Spleen (tissue), 7 donors: ENCODE data around the gene KDM2B.

Experiments
- CTCF ChIP-seq, 11 experiments: fragments of 200-600 bp in 7 of 11; fragments of 450-650 bp in 4 of 11; sonication (generic) in 4 of 11; IDR thresholded peaks in 8 of 11; conservative IDR thresholded peaks in 3 of 11; 1 replicate in 7 of 11; 2 replicates in 4 of 11; pipeline versions ENCODE4 v1.4.0 to v1.8.0; 2016 to 2021; ENCODE audit warnings: antibody characterized with exemption in 11 of 11, inconsistent platforms in 4 of 11, mild to moderate bottlenecking in 1 of 11
- POLR2A ChIP-seq, 3 donors: fragments of 450-650 bp; IDR thresholded peaks; one replicate each; pipeline ENCODE4 v1.5.1; 2017; ENCODE audit warnings: antibody characterized with exemption in 3 of 3, mild to moderate bottlenecking in 1 of 3
- donor health status: DM: no; HTN: no; CAD: no; lungs with moderate emphysema.
- donor health status: DM: no; HTN: no; CAD: no.
- donor health status: DM: no; HTN: no; CAD: no.

- no peak for TF ChIP-seq CTCF (IDR thresholded peaks at IDR 0.05 in 8 of 11, conservative IDR thresholded peaks at IDR 0.05 in 3 of 11)
- no peak for TF ChIP-seq POLR2A (IDR thresholded peaks at IDR 0.05)
Measured at GRCh38 chr12:121505513-121505912, 75.3 kb downstream of the KDM2B start.
